Measurements from ENCODE around the gene DCC.

GRCh38 chr18:52749542-52749941 lies 409.5 kb downstream of the DCC start:
- TF ChIP-seq POLR2A (IDR thresholded peaks at IDR 0.05) (no peak), CTCF (IDR thresholded peaks at IDR 0.05) (no peak)

Measured in body of pancreas (tissue), 4 donors.